ENCODE data around the gene B3GNT2. TPM values are rescaled to one million over a fixed set of nuclear protein-coding genes. Genes with fewer than 3 reads are reported as not detected.
"Not testable (repeated sequence)": the region's sequence is repeated elsewhere in the genome, so short reads cannot be mapped to it uniquely, and the experiment has no call there.

The B3GNT2 gene
- total RNA-seq, 1 donor from 2014 or later: 22.6 TPM

DNA sequence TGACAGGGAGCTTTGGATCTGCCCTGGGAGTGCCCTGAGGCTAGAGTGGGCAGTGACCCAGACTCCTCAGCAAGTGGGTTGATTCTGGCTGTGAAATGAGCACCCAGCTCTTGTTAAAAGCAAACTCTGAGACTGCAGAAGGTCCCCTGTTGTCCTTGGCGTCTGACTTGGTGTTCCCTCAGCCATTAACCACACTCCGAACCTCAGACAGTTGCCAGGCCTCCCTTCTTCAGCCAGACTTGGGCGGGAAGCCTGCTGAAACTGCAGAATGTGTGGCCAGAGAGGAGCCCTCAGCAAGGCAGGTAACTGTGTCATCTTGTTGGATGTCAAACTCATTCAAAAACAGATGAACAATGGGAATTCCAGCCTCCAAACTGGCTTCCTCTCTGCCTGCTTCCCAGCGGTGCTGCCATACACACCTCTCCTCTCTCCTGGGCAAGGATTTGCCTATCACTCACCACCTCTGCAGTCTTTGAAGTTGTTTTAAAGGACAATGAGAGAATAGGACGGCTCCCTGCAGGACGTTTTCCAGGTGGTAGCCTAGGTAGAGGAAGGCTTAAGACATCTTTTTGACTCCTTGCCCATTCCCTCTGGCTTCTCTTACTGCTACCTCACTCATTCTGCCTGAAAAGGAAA lies 38.9 kb upstream of the B3GNT2 start:
- no peak overlapping the region for H3K4me3 ChIP-seq (ENCODE audit: low read depth, low read length)
- TF ChIP-seq CTCF (conservative IDR thresholded peaks at IDR 0.05; ENCODE audit: low read depth, low read length): no peak
- DNase-seq (ENCODE audit: low read depth): no peak

DNA sequence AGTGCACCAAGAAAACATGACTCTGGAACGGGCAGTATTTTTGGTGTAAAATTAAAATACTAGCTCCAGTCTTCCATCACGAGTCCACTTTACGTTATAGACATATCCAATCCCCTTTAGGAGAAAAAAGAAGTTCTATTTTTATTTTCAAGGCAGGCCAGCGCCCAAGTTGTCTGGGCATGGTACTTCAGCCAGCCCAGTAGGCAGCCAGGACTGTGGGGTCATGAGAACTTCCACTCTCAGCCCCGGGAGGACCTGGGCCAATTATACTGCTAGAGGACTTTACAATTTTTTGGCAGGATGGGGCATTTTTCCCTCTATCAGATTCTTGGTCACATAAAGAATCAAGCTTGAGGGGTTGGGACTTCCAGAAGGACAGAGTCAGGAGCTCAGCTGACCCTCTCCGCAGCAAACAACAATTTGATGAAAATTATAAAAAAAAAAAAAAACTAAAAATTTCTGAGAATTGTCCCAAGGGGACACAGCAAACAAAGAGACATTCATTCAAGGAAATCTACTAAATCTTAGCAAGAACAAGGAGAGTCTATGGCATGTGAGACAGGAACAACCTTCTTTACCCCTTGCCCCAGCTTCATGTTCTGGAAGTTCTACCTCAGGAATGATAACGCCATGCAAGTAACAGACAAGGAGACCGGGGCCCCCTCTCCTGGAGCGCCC lies 37.3 kb upstream of the B3GNT2 start:
- no peak for DNase-seq (ENCODE audit: low read depth)
- H3K4me3 ChIP-seq (ENCODE audit: low read depth, low read length): no peak overlapping the region
- no peak for TF ChIP-seq CTCF (conservative IDR thresholded peaks at IDR 0.05; ENCODE audit: low read depth, low read length)

- H3K4me3 ChIP-seq (ENCODE audit: low read depth, low read length); DNase-seq (ENCODE audit: low read depth): not testable (repeated sequence)
Observed at GRCh38 chr2:62160691-62161090, 35.2 kb upstream of the B3GNT2 start.

DNA sequence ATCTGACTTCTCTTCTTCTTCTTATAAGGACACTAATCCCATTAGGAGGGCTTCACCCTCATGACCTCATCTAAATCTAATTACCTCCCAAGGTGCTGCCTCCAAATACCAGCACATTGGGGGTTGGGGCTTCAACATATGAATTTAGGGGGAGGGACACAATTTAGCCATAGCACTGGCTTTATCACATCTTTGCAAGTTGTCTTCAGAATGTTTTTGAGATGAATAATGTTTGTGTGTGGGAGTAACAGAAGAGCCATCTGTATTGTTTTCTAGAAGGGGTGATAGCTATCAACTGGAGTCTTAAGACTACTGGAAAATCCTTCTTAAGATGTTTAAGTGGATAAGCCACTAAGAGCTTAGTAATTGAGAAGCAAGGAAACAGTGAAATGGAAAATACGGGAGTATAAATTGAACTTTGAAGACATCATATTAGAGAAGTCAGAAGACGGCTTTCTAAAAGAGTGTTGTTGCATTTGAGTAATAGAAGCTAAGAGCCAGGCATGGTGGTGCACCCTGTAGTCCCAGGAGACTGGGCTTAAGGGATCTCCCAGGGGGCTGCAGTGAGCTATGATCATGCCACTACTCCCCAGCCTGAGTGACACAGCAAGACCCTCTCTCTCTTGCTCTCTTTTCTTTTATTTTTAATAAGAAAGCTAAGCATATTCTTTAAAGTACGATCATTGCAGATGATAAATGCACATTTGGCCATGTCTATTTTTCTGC lies 32.6 kb upstream of the B3GNT2 start:
- no peak overlapping the region for H3K4me3 ChIP-seq (ENCODE audit: low read depth, low read length)
- no peak for DNase-seq (ENCODE audit: low read depth)
- TF ChIP-seq CTCF (conservative IDR thresholded peaks at IDR 0.05; ENCODE audit: low read depth, low read length): no peak

DNA sequence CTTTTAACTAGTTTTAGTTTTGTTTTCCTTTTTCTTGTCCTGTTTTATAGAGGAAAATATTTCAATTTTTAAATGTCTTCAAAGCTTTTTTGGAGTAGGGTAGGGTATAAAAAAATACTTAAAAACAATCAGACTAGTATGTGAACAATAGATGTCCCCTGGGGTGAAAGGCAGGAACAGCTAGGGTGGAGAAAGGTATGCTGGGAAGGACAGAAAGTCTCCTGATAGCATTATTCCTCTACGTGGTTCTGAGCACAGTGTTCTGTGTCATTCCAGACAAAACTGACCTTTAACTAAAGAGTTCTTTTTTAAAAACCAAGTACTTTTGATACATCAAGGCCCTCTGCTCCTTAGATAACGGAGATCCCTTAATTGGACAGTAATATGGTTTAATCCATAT lies 32.1 kb upstream of the B3GNT2 start:
- no peak for TF ChIP-seq CTCF (conservative IDR thresholded peaks at IDR 0.05; ENCODE audit: low read depth, low read length)
- H3K4me3 ChIP-seq (ENCODE audit: low read depth, low read length): no peak overlapping the region
- no peak for DNase-seq (ENCODE audit: low read depth)

DNA sequence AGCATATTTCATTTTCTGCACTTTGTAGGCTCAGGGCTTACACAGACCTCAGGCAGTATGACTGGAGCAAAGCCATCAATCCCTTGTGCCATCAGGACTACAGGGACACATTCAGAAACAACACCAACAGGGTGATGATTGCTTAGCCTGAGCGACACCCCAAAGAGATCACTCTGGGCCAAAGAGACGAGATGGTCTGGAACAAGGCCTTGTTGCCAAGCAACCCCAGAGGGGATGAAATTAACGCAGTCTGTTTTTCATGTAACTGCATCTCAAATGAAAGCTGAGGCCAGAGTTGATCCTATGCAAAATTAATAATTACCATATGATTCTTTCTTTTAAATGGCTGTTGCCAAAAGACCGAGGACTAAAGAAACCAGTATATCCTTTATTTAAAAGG lies 20.2 kb upstream of the B3GNT2 start:
- TF ChIP-seq CTCF (conservative IDR thresholded peaks at IDR 0.05; ENCODE audit: low read depth, low read length): no peak

GRCh38 chr2:62176801-62177200 lies 19.1 kb upstream of the B3GNT2 start:
- DNase-seq (ENCODE audit: low read depth): no peak
- no peak for TF ChIP-seq CTCF (conservative IDR thresholded peaks at IDR 0.05; ENCODE audit: low read depth, low read length)
- H3K4me3 ChIP-seq (ENCODE audit: low read depth, low read length): no peak overlapping the region

More for the DNA sequence above, 20.2 kb upstream of the B3GNT2 start:
- no peak overlapping the region for H3K4me3 ChIP-seq (ENCODE audit: low read depth, low read length)
- DNase-seq (ENCODE audit: low read depth): no peak

Data from epithelial cell of proximal tubule (primary cell).